SU-DHL-6 (cell line): Measurements from ENCODE around the gene MEN1.

ENCODE experiments used
- H2AFZ ChIP-seq: fragments of 200-600 bp; sonication (generic); 2 replicates; pipeline ENCODE4 v1.6.1; 2014; ENCODE audit warnings: low read depth, mild to moderate bottlenecking, moderate library complexity, mixed read lengths, antibody characterized with exemption, low read length; ENCODE audit not compliant: severe bottlenecking
- H3F3A ChIP-seq: fragments of 200-600 bp; shearing (Covaris generic); 2 replicates; pipeline ENCODE4 v1.6.0; 2016; ENCODE audit warnings: antibody characterized with exemption, mild to moderate bottlenecking; ENCODE audit not compliant: insufficient read depth
- H3K27ac ChIP-seq: fragments of 200-600 bp; sonication (generic); 2 replicates; pipeline ENCODE4 v1.5.1; 2016; ENCODE audit warnings: low read depth, mild to moderate bottlenecking, low read length, moderate library complexity, mixed read lengths
- H3K27me3 ChIP-seq: fragments of 200-600 bp; sonication (generic), shearing (Covaris generic); 2 replicates; pipeline ENCODE4 v1.6.0; 2014; ENCODE audit warnings: mild to moderate bottlenecking, low read length
- H3K36me3 ChIP-seq: fragments of 200-600 bp; sonication (generic); 2 replicates; pipeline ENCODE4 v1.6.1; 2014; ENCODE audit warnings: mild to moderate bottlenecking, low read length, mixed read lengths
- H3K4me2 ChIP-seq: fragments of 300-600, 200-600 bp; shearing (Covaris generic), sonication (generic); 2 replicates; pipeline ENCODE4 v1.6.0; 2014; ENCODE audit warnings: low read length, low read depth, mild to moderate bottlenecking; ENCODE audit not compliant: poor library complexity, severe bottlenecking
- H3K4me3 ChIP-seq: fragments of 200-600 bp; sonication (generic); 2 replicates; pipeline ENCODE4 v1.5.1; 2014; ENCODE audit warnings: antibody characterized with exemption, low read length, mild to moderate bottlenecking, mixed read lengths; ENCODE audit not compliant: insufficient read depth, poor library complexity, severe bottlenecking
- H3K79me2 ChIP-seq: fragments of 200-600 bp; sonication (generic); 2 replicates; pipeline ENCODE4 v1.6.1; 2014; ENCODE audit warnings: mild to moderate bottlenecking, low read length, moderate library complexity; ENCODE audit not compliant: insufficient read depth
- H3K9ac ChIP-seq: fragments of 200-600 bp; sonication (generic); 2 replicates; pipeline ENCODE4 v1.7.0; 2014; ENCODE audit warnings: mild to moderate bottlenecking, low read length
- H3K9me2 ChIP-seq: fragments of 200-600 bp; sonication (generic); replicated peaks from 2 replicates; pipeline ENCODE4 v1.6.1; 2014; ENCODE audit warnings: low read length; ENCODE audit not compliant: insufficient read depth
- H3K9me3 ChIP-seq: fragments of 200-600 bp; sonication (generic); 2 replicates; pipeline ENCODE4 v1.6.1; 2014; ENCODE audit warnings: low read length, mixed read lengths; ENCODE audit not compliant: insufficient read depth
- H4K20me1 ChIP-seq: fragments of 200-600 bp; sonication (generic); 2 replicates; pipeline ENCODE4 v1.6.1; 2014; ENCODE audit warnings: low read depth, mild to moderate bottlenecking, antibody characterized with exemption, low read length, moderate library complexity, mixed read lengths
- EZH2phosphoT487 ChIP-seq: fragments of 200-600 bp; sonication (generic), shearing (Covaris generic); conservative IDR thresholded peaks from 2 replicates; pipeline ENCODE4 v1.6.1; 2018; ENCODE audit warnings: mild to moderate bottlenecking, antibody characterized with exemption, low read length, moderate library complexity, mixed read lengths
- TF ChIP-seq, protein P1 (sequence below): fragments of 200-600 bp; sonication (generic); IDR thresholded peaks from one replicate; pipeline ENCODE4 v1.5.1; 2017; ENCODE audit warnings: antibody characterized with exemption, mild to moderate bottlenecking, low read length, moderate library complexity; ENCODE audit not compliant: insufficient read depth, poor library complexity, severe bottlenecking

MEN1 gene

GRCh38 chr11:64778473-64779298 lies 31.7 kb downstream of the MEN1 start, which contains the start of gene SF1:
Gene SF1 (minus strand): TSS chr11:64778542. CDS start chr11:64778392, 150 bp downstream.
- H3F3A ChIP-seq, result peaks cover 38% of the 10 kb centered on the region

GRCh38 chr11:64778223-64778472 lies 32.2 kb downstream of the MEN1 start:
- Histone ChIP-seq H3K9ac (peak overlapping the region; percentile 89), H2AFZ (no peak overlapping the region), H3K36me3 (peaks cover 40% of the 10 kb centered on the region), H3K27ac (peak overlapping the region; percentile 91), H3K27me3 (no peaks in the 10 kb centered on the region), H3K79me2 (peaks cover 44% of the 10 kb centered on the region), H3K4me2 (peak overlapping the region; percentile 45), H3K9me2 (no peaks in the 10 kb centered on the region), H3F3A (peaks cover 43% of the 10 kb centered on the region), H3K9me3 (no peaks in the 10 kb centered on the region), H4K20me1 (peaks cover 41% of the 10 kb centered on the region), H3K4me3 (peak overlapping the region; percentile 77)
- TF ChIP-seq, protein P1, sequence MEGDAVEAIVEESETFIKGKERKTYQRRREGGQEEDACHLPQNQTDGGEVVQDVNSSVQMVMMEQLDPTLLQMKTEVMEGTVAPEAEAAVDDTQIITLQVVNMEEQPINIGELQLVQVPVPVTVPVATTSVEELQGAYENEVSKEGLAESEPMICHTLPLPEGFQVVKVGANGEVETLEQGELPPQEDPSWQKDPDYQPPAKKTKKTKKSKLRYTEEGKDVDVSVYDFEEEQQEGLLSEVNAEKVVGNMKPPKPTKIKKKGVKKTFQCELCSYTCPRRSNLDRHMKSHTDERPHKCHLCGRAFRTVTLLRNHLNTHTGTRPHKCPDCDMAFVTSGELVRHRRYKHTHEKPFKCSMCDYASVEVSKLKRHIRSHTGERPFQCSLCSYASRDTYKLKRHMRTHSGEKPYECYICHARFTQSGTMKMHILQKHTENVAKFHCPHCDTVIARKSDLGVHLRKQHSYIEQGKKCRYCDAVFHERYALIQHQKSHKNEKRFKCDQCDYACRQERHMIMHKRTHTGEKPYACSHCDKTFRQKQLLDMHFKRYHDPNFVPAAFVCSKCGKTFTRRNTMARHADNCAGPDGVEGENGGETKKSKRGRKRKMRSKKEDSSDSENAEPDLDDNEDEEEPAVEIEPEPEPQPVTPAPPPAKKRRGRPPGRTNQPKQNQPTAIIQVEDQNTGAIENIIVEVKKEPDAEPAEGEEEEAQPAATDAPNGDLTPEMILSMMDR, result no peak
- TF ChIP-seq EZH2phosphoT487, result no peak

More at GRCh38 chr11:64778473-64779298, 31.7 kb downstream of the MEN1 start, which contains the start of gene SF1:
- Histone ChIP-seq H3K9ac (peak within 1 kb of the TSS; percentile 89), H3K27ac (peak within 1 kb of the TSS; percentile 91), H3K27me3 (no peaks in the 10 kb centered on the region), H3K9me2 (no peaks in the 10 kb centered on the region), H3K9me3 (no peaks in the 10 kb centered on the region), H3K4me2 (peak within 1 kb of the TSS; percentile 90), H3K4me3 (peak within 1 kb of the TSS; percentile 87), H4K20me1 (peaks cover 35% of the 10 kb centered on the region), H2AFZ (peak within 1 kb of the TSS; percentile 73), H3K36me3 (peaks cover 35% of the 10 kb centered on the region), H3K79me2 (peaks cover 39% of the 10 kb centered on the region)
- TF ChIP-seq, protein P1, result no peak
- no peak for TF ChIP-seq EZH2phosphoT487

GRCh38 chr11:64777449-64778222 lies 32.7 kb downstream of the MEN1 start:
- Histone ChIP-seq H2AFZ (no peak overlapping the region), H3K9ac (peak overlapping the region; percentile 89), H3K9me2 (no peaks in the 10 kb centered on the region), H3K36me3 (peaks cover 45% of the 10 kb centered on the region), H3K27me3 (no peaks in the 10 kb centered on the region), H3K27ac (peak overlapping the region; percentile 91), H3K9me3 (no peaks in the 10 kb centered on the region), H3K4me3 (peak overlapping the region; percentile 87), H3K79me2 (peaks cover 49% of the 10 kb centered on the region), H4K20me1 (peaks cover 46% of the 10 kb centered on the region), H3F3A (peaks cover 47% of the 10 kb centered on the region), H3K4me2 (peak overlapping the region; percentile 90)
- TF ChIP-seq, protein P1, result no peak
- TF ChIP-seq EZH2phosphoT487, result no peak
